HepG2 (cell line): ENCODE measurements around the gene HS3ST2. TPM values are rescaled to one million over a fixed set of nuclear protein-coding genes. Genes with fewer than 3 reads are reported as not detected.

ENCODE experiments used
- AGO1 ChIP-seq: fragments of 200-400 bp; formaldehyde crosslinking; IDR thresholded peaks from 2 replicates; pipeline ENCODE4 v1.6.1; 2017; ENCODE audit warnings: mild to moderate bottlenecking, low read depth, low read length, moderate library complexity; ENCODE audit not compliant: poor library complexity, severe bottlenecking
- DR1 ChIP-seq: sonication (generic); formaldehyde crosslinking; IDR thresholded peaks from 2 replicates; pipeline ENCODE4 v1.8.0; 2021; ENCODE audit warnings: mild to moderate bottlenecking, missing genetic modification reagents, inconsistent platforms
- HNRNPL ChIP-seq: fragments of 200-400 bp; formaldehyde crosslinking; IDR thresholded peaks from 2 replicates; pipeline ENCODE4 v1.6.1; 2017; ENCODE audit warnings: mild to moderate bottlenecking, low read depth, low read length
- KDM3A ChIP-seq: IDR thresholded peaks from 2 replicates; pipeline ENCODE4 v1.6.1; 2018; ENCODE audit warnings: low read depth, missing compliant biosample characterization
- MAX ChIP-seq: IDR thresholded peaks from 2 replicates; pipeline ENCODE4 v1.6.1; 2012; ENCODE audit warnings: inconsistent platforms
- NFE2 ChIP-seq: sonication (generic); formaldehyde crosslinking; IDR thresholded peaks from 2 replicates; pipeline ENCODE4 v1.4.0; 2020; ENCODE audit warnings: missing genetic modification reagents
- POGK ChIP-seq: sonication (generic); formaldehyde crosslinking; conservative IDR thresholded peaks from 2 replicates; pipeline ENCODE4 v1.8.0; 2022; ENCODE audit warnings: mild to moderate bottlenecking, moderate library complexity, missing genetic modification reagents
- POLR2G ChIP-seq: fragments of 200-400 bp; formaldehyde crosslinking; IDR thresholded peaks from 2 replicates; pipeline ENCODE4 v1.6.1; 2018; ENCODE audit warnings: mild to moderate bottlenecking, low read depth, low read length, moderate library complexity
- RARA ChIP-seq: IDR thresholded peaks from 2 replicates; pipeline ENCODE4 v1.6.1; 2016; ENCODE audit warnings: missing genetic modification reagents, missing compliant biosample characterization
- SMC3 ChIP-seq: IDR thresholded peaks from 2 replicates; pipeline ENCODE4 v1.6.1; 2011; ENCODE audit warnings: low read length, improper control_type of control experiment
- SNAPC5 ChIP-seq: sonication (generic); formaldehyde crosslinking; IDR thresholded peaks from 2 replicates; pipeline ENCODE4 v1.8.1; 2023; ENCODE audit warnings: mild to moderate bottlenecking, missing genetic modification reagents, borderline replicate concordance
- STAT5B ChIP-seq: sonication (generic); formaldehyde crosslinking; IDR thresholded peaks from 2 replicates; pipeline ENCODE4 v1.4.0; 2020; ENCODE audit warnings: missing genetic modification reagents
- TEAD2 ChIP-seq: sonication (generic); formaldehyde crosslinking; IDR thresholded peaks from 2 replicates; pipeline ENCODE4 v1.9.0; 2021; ENCODE audit warnings: missing genetic modification reagents
- TFE3 ChIP-seq: IDR thresholded peaks from 2 replicates; pipeline ENCODE4 v1.6.1; 2016
- ZNF333 ChIP-seq: sonication (generic); formaldehyde crosslinking; IDR thresholded peaks from 2 replicates; pipeline ENCODE4 v1.4.0; 2020; ENCODE audit warnings: mild to moderate bottlenecking, missing genetic modification reagents, borderline replicate concordance
- ZNF550 ChIP-seq: sonication (generic); formaldehyde crosslinking; IDR thresholded peaks from 2 replicates; pipeline ENCODE4 v1.4.0; 2020; ENCODE audit warnings: mild to moderate bottlenecking, missing genetic modification reagents, borderline replicate concordance
- ZNF598 ChIP-seq: sonication (generic); formaldehyde crosslinking; IDR thresholded peaks from 2 replicates; pipeline ENCODE4 v1.5.1; 2020; ENCODE audit warnings: mild to moderate bottlenecking, missing genetic modification reagents, borderline replicate concordance
- ZNF746 ChIP-seq: sonication (generic); formaldehyde crosslinking; IDR thresholded peaks from 2 replicates; pipeline ENCODE4 v1.8.0; 2022; ENCODE audit warnings: mild to moderate bottlenecking, missing genetic modification reagents
- ZNF790 ChIP-seq: sonication (generic); formaldehyde crosslinking; IDR thresholded peaks from 2 replicates; pipeline ENCODE4 v1.8.0; 2022; ENCODE audit warnings: missing genetic modification reagents, mild to moderate bottlenecking, borderline replicate concordance
- ZUFSP ChIP-seq: sonication (generic); formaldehyde crosslinking; IDR thresholded peaks from 2 replicates; pipeline ENCODE4 v1.9.0; 2021; ENCODE audit warnings: missing genetic modification reagents, mild to moderate bottlenecking, borderline replicate concordance
- polyA plus RNA-seq, 8 experiments: library from polyadenylated mRNA; depleted of rRNA in 3 of 8; stranded (reverse) in 7 of 8; unstranded in 1 of 8; fragments of >200 nt; fragmentation: Illumina TruSeq in 4 of 8; extraction: Trizol in 4 of 8; gene quantifications; 2 replicates each; pipeline versions ENCODE4 v1.2.1 to v1.2.3, GENCODE V29; 2011 to 2016; ENCODE audit warnings: low read depth in 4 of 8, missing spikeins in 1 of 8, mixed read lengths in 1 of 8; ENCODE audit not compliant: insufficient read depth in 1 of 8
- total RNA-seq, 5 experiments: library from RNA; depleted of rRNA; stranded (reverse); fragments of >200 nt; fragmentation: Illumina TruSeq; extraction: Trizol; gene quantifications; 2 replicates each; pipeline ENCODE4 v1.2.3, GENCODE V29; 2016; ENCODE audit warnings: low read depth in 1 of 5

The HS3ST2 gene
- total and polyA plus RNA-seq, 2 of the 13 experiments (the other 11 are each of a cell fraction or from before 2014, with no cell fraction given), result not detected

GRCh38 chr16:22813223-22813947 is 577 bp upstream of the HS3ST2 start (continued):
- TF ChIP-seq DR1 (no peak), ZNF598 (CRISPR knock-in tag) (no peak), STAT5B (CRISPR knock-in tag) (peak; percentile 95; the same call in 1 of the 2 replicates), SMC3 (no peak), MAX (no peak), ZUFSP (CRISPR knock-in tag) (no peak), ZNF790 (peak; percentile 90; the same call in 1 of the 2 replicates), HNRNPL (no peak), POLR2G (no peak), POGK (CRISPR knock-in tag) (peak; percentile 91), ZNF333 (CRISPR knock-in tag) (peak; percentile 90; the same call in 1 of the 2 replicates), TFE3 (CRISPR knock-in tag) (peak; percentile 88), AGO1 (no peak), ZNF746 (CRISPR knock-in tag) (no peak), NFE2 (CRISPR knock-in tag) (no peak), RARA (CRISPR knock-in tag) (peak; percentile 63), KDM3A (CRISPR knock-in tag) (peak; percentile 54; the same call in 1 of the 2 replicates), SNAPC5 (no peak), ZNF550 (no peak), TEAD2 (CRISPR knock-in tag) (no peak)
